ENCODE measurements around the gene FAM180B.
"Not testable (repeated sequence)": the region's sequence is repeated elsewhere in the genome, so short reads cannot be mapped to it uniquely, and the experiment has no call there.

FAM180B gene

GRCh38 chr11:47599902-47600301 lies 13.4 kb downstream of the FAM180B start:
- no peak for DNase-seq

GRCh38 chr11:47603295-47603694 lies 16.8 kb downstream of the FAM180B start:
- DNase-seq, result no peak

GRCh38 chr11:47605921-47606320 lies 19.4 kb downstream of the FAM180B start:
- DNase-seq, result no peak

- DNase-seq, result no peak
These were observed 20.3 kb downstream of the FAM180B start for GRCh38 chr11:47606731-47607130.

- DNase-seq, result no peak
These were observed 20.9 kb downstream of the FAM180B start for GRCh38 chr11:47607380-47607779.

GRCh38 chr11:47609675-47610074 lies 23.2 kb downstream of the FAM180B start:
- peak; percentile 58 for DNase-seq

GRCh38 chr11:47611348-47611794 lies 24.9 kb downstream of the FAM180B start:
- DNase-seq, result peak; percentile 68

- DNase-seq, result no peak
These were observed 28.8 kb downstream of the FAM180B start for GRCh38 chr11:47615249-47615648.

- DNase-seq, result peak; percentile 79
These were observed 30.4 kb downstream of the FAM180B start for GRCh38 chr11:47616726-47617416.

GRCh38 chr11:47617417-47617809 lies 30.9 kb downstream of the FAM180B start:
- peak; percentile 43 for DNase-seq

GRCh38 chr11:47620836-47621378 lies 34.4 kb downstream of the FAM180B start:
- DNase-seq, result no peak

GRCh38 chr11:47626234-47626633 lies 39.8 kb downstream of the FAM180B start:
- no peak for DNase-seq

- no peak for DNase-seq
These were observed 41.5 kb downstream of the FAM180B start for GRCh38 chr11:47628026-47628425.

GRCh38 chr11:47631473-47631872 lies 45.0 kb downstream of the FAM180B start:
- no peak for DNase-seq

GRCh38 chr11:47636331-47636730 lies 49.9 kb downstream of the FAM180B start:
- not testable (repeated sequence) for DNase-seq

All from hematopoietic multipotent progenitor cell treated with erythropoietin and hydrocortisone succinate and interleukin-3 and kit ligand, for 4 days (in vitro differentiated cells).